GM12891 (cell line): ENCODE data around the gene GFI1.

Experiments used
- PAX5 ChIP-seq: IDR thresholded peaks from 2 replicates; pipeline ENCODE4 v1.6.1; 2011; ENCODE audit warnings: low read length, moderate library complexity, mild to moderate bottlenecking; ENCODE audit not compliant: insufficient read depth, severe bottlenecking
- POLR2A ChIP-seq: IDR thresholded peaks from 2 replicates; pipeline ENCODE4 v1.6.1; 2011; ENCODE audit warnings: low read depth, low read length, control low read depth
- POLR2AphosphoS5 ChIP-seq: IDR thresholded peaks from 2 replicates; pipeline ENCODE4 v1.6.1; 2011; ENCODE audit warnings: low read depth, low read length, control low read depth
- POU2F2 ChIP-seq: IDR thresholded peaks from 2 replicates; pipeline ENCODE4 v1.6.1; 2011; ENCODE audit warnings: low read depth, mild to moderate bottlenecking, control low read depth, low read length, moderate library complexity
- SPI1 ChIP-seq: IDR thresholded peaks from 2 replicates; pipeline ENCODE4 v1.6.1; 2011; ENCODE audit warnings: low read depth, low read length, control low read depth
- TAF1 ChIP-seq: IDR thresholded peaks from 2 replicates; pipeline ENCODE4 v1.6.1; 2011; ENCODE audit warnings: low read depth, low read length, control low read depth

- no peak for TF ChIP-seq PAX5
- no peak for TF ChIP-seq SPI1
- TF ChIP-seq POLR2A, result no peak
- no peak for TF ChIP-seq TAF1
- no peak for TF ChIP-seq POLR2AphosphoS5
- no peak for TF ChIP-seq POU2F2
Measured at GRCh38 chr1:92478393-92478792, 8.3 kb downstream of the GFI1 start.
